HG03520 (cell line): ENCODE results near the gene PPP6R2.

Experiments
- ATAC-seq: cut with Tn5 transposase; IDR thresholded peaks from one replicate; pipeline ENCODE4 v1.9.1; 2021; ENCODE audit warnings: mild to moderate bottlenecking, moderate library complexity; ENCODE audit not compliant: unreplicated experiment

The PPP6R2 gene

GRCh38 chr22:50342651-50343540 is at the start of gene PPP6R2:
TSS of gene PPP6R2 (plus strand) at chr22:50343327. CDS start at chr22:50393909, 50,582 bp downstream.
- peak; percentile 56 for ATAC-seq

- ATAC-seq: no peak
Measured at GRCh38 chr22:50293441-50294318, 49.4 kb upstream of the PPP6R2 start.

GRCh38 chr22:50294319-50294656 is 48.8 kb upstream of the PPP6R2 start:
- ATAC-seq: no peak

GRCh38 chr22:50296658-50297490 is 46.3 kb upstream of the PPP6R2 start:
- ATAC-seq: no peak

- ATAC-seq: no peak
Measured at GRCh38 chr22:50297510-50298265, 45.4 kb upstream of the PPP6R2 start.

- ATAC-seq: no peak
Measured at GRCh38 chr22:50298266-50298637, 44.9 kb upstream of the PPP6R2 start.

- no peak for ATAC-seq
Measured at GRCh38 chr22:50298937-50299784, 44.0 kb upstream of the PPP6R2 start.

- no peak for ATAC-seq
Measured at GRCh38 chr22:50299785-50300619, 43.1 kb upstream of the PPP6R2 start.

GRCh38 chr22:50300620-50301257 is 42.4 kb upstream of the PPP6R2 start:
- ATAC-seq: no peak

GRCh38 chr22:50301581-50301991 is 41.5 kb upstream of the PPP6R2 start:
- ATAC-seq: no peak

- ATAC-seq: no peak
Measured at GRCh38 chr22:50302041-50302541, 41.0 kb upstream of the PPP6R2 start.

GRCh38 chr22:50302564-50302963 is 40.6 kb upstream of the PPP6R2 start:
- ATAC-seq: no peak

- ATAC-seq: no peak
Measured at GRCh38 chr22:50303515-50303847, 39.6 kb upstream of the PPP6R2 start.

GRCh38 chr22:50303848-50304527 is 39.1 kb upstream of the PPP6R2 start:
- no peak for ATAC-seq

GRCh38 chr22:50304528-50305392 is 38.4 kb upstream of the PPP6R2 start:
- no peak for ATAC-seq

- ATAC-seq: no peak
Measured at GRCh38 chr22:50305393-50305922, 37.7 kb upstream of the PPP6R2 start.
